ENCODE measurements around the gene RFX8. TPM values are rescaled to one million over a fixed set of nuclear protein-coding genes. Genes with fewer than 3 reads are reported as not detected.

The RFX8 gene
- total and polyA plus RNA-seq, 2 of the 8 experiments (the other 6 are each of a cell fraction or from before 2014, with no cell fraction given): 0.60 to 0.97 TPM

DNA sequence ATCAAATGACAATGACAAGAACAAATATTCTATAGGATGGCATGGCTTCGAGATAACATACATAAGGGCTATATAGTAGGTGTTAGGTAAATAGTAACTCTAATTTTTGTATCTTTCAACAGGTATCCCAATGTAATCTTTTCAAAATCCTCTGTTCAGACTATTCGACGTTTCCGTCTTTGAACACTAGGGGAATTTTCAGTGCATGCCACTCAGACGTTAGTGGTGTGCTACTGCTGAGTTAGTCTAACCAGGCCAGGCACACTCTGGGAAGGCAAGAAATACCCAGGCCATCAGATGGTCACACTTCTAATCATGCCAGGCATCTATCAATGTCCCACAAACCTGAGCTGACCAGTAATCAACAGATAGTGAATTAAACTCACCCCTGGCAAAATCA lies 73.0 kb downstream of the RFX8 start (continued):
- TF ChIP-seq, protein P1, sequence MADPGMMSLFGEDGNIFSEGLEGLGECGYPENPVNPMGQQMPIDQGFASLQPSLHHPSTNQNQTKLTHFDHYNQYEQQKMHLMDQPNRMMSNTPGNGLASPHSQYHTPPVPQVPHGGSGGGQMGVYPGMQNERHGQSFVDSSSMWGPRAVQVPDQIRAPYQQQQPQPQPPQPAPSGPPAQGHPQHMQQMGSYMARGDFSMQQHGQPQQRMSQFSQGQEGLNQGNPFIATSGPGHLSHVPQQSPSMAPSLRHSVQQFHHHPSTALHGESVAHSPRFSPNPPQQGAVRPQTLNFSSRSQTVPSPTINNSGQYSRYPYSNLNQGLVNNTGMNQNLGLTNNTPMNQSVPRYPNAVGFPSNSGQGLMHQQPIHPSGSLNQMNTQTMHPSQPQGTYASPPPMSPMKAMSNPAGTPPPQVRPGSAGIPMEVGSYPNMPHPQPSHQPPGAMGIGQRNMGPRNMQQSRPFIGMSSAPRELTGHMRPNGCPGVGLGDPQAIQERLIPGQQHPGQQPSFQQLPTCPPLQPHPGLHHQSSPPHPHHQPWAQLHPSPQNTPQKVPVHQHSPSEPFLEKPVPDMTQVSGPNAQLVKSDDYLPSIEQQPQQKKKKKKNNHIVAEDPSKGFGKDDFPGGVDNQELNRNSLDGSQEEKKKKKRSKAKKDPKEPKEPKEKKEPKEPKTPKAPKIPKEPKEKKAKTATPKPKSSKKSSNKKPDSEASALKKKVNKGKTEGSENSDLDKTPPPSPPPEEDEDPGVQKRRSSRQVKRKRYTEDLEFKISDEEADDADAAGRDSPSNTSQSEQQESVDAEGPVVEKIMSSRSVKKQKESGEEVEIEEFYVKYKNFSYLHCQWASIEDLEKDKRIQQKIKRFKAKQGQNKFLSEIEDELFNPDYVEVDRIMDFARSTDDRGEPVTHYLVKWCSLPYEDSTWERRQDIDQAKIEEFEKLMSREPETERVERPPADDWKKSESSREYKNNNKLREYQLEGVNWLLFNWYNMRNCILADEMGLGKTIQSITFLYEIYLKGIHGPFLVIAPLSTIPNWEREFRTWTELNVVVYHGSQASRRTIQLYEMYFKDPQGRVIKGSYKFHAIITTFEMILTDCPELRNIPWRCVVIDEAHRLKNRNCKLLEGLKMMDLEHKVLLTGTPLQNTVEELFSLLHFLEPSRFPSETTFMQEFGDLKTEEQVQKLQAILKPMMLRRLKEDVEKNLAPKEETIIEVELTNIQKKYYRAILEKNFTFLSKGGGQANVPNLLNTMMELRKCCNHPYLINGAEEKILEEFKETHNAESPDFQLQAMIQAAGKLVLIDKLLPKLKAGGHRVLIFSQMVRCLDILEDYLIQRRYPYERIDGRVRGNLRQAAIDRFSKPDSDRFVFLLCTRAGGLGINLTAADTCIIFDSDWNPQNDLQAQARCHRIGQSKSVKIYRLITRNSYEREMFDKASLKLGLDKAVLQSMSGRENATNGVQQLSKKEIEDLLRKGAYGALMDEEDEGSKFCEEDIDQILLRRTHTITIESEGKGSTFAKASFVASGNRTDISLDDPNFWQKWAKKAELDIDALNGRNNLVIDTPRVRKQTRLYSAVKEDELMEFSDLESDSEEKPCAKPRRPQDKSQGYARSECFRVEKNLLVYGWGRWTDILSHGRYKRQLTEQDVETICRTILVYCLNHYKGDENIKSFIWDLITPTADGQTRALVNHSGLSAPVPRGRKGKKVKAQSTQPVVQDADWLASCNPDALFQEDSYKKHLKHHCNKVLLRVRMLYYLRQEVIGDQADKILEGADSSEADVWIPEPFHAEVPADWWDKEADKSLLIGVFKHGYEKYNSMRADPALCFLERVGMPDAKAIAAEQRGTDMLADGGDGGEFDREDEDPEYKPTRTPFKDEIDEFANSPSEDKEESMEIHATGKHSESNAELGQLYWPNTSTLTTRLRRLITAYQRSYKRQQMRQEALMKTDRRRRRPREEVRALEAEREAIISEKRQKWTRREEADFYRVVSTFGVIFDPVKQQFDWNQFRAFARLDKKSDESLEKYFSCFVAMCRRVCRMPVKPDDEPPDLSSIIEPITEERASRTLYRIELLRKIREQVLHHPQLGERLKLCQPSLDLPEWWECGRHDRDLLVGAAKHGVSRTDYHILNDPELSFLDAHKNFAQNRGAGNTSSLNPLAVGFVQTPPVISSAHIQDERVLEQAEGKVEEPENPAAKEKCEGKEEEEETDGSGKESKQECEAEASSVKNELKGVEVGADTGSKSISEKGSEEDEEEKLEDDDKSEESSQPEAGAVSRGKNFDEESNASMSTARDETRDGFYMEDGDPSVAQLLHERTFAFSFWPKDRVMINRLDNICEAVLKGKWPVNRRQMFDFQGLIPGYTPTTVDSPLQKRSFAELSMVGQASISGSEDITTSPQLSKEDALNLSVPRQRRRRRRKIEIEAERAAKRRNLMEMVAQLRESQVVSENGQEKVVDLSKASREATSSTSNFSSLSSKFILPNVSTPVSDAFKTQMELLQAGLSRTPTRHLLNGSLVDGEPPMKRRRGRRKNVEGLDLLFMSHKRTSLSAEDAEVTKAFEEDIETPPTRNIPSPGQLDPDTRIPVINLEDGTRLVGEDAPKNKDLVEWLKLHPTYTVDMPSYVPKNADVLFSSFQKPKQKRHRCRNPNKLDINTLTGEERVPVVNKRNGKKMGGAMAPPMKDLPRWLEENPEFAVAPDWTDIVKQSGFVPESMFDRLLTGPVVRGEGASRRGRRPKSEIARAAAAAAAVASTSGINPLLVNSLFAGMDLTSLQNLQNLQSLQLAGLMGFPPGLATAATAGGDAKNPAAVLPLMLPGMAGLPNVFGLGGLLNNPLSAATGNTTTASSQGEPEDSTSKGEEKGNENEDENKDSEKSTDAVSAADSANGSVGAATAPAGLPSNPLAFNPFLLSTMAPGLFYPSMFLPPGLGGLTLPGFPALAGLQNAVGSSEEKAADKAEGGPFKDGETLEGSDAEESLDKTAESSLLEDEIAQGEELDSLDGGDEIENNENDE (IDR thresholded peaks at IDR 0.05; ENCODE audit: insufficient replicate concordance, low read length): no peak
- TF ChIP-seq TAF1 (IDR thresholded peaks at IDR 0.05; ENCODE audit: low read depth, low read length) (no peak), GABPA (IDR thresholded peaks at IDR 0.05; ENCODE audit: borderline replicate concordance, insufficient read depth, low read length) (no peak), BRCA1 (IDR thresholded peaks at IDR 0.05; ENCODE audit: low read depth, low read length) (no peak), TAF7 (optimal IDR thresholded peaks at IDR 0.05; ENCODE audit: borderline replicate concordance, low read depth, low read length) (no peak)

All from H1 (cell line).